HL-60 (cell line): ENCODE data around the gene LY6G6D.

Source experiments
- DNase-seq, 2 experiments: peaks; one replicate each; pipeline ENCODE4 v3.0.0-alpha.2; 2010 to 2020; ENCODE audit warnings: low read depth in 1 of 2, low spot score in 1 of 2
- H3K27ac ChIP-seq: fragments of 250-450 bp; sonication (Bioruptor Pico); replicated peaks from 2 replicates; pipeline ENCODE4 v1.5.1; 2020; ENCODE audit warnings: mild to moderate bottlenecking, moderate library complexity
- H3K27me3 ChIP-seq: fragments of 250-450 bp; sonication (Bioruptor Pico); 2 replicates; pipeline ENCODE4 v1.5.1; 2021; ENCODE audit warnings: mild to moderate bottlenecking, moderate library complexity; ENCODE audit not compliant: insufficient read depth, poor library complexity, severe bottlenecking
- H3K4me3 ChIP-seq: replicated peaks from 2 replicates; pipeline ENCODE4 v1.5.1; 2011; ENCODE audit warnings: mild to moderate bottlenecking, control low read depth, low read length; ENCODE audit not compliant: insufficient read depth
- CTCF ChIP-seq: IDR thresholded peaks from one replicate; pipeline ENCODE4 v1.5.1; 2011; ENCODE audit warnings: low read length, control low read depth, inconsistent platforms; ENCODE audit not compliant: insufficient read depth
- GABPA ChIP-seq: IDR thresholded peaks from 2 replicates; pipeline ENCODE4 v1.6.1; 2012; ENCODE audit warnings: low read depth
- POLR2AphosphoS5 ChIP-seq: IDR thresholded peaks from 2 replicates; pipeline ENCODE4 v1.6.1; 2012; ENCODE audit warnings: low read depth
- REST ChIP-seq: IDR thresholded peaks from 2 replicates; pipeline ENCODE4 v1.6.1; 2012; ENCODE audit warnings: low read depth; ENCODE audit not compliant: insufficient replicate concordance
- SPI1 ChIP-seq: IDR thresholded peaks from 2 replicates; pipeline ENCODE4 v1.6.1; 2012; ENCODE audit warnings: low read depth, mild to moderate bottlenecking, borderline replicate concordance
- long read RNA-seq: library from polyadenylated mRNA; unstranded; transcript quantifications from one replicate; pipeline ENCODE4 v2.0.0, GENCODE V29; 2020

Gene LY6G6D
- long read RNA-seq, result 0 reads

GRCh38 chr6:31715022-31715958, at the start of gene LY6G6D:
LY6G6D (plus strand) TSS chr6:31715348; CDS start chr6:31715356, 8 bp downstream.
- no peaks in the 10 kb centered on the region for H3K27me3 ChIP-seq
- DNase-seq, result no peak
- TF ChIP-seq POLR2AphosphoS5 (no peak), GABPA (no peak), REST (no peak)
- no peak within 1 kb of the TSS for H3K4me3 ChIP-seq
- no peak within 1 kb of the TSS for H3K27ac ChIP-seq

GRCh38 chr6:31665501-31666336, 49.4 kb upstream of the LY6G6D start, which contains the start of gene CSNK2B:
CSNK2B (plus strand) TSS chr6:31666080; CDS start chr6:31666832, 752 bp downstream.
- peak within 1 kb of the TSS; percentile 85 for H3K4me3 ChIP-seq
- peak; percentile 98 to 99 for DNase-seq
- TF ChIP-seq POLR2AphosphoS5, result peak; percentile 53
- TF ChIP-seq CTCF, result no peak
- TF ChIP-seq GABPA, result peak; percentile 89
- TF ChIP-seq SPI1, result no peak; the same call in none of the 2 replicates
- TF ChIP-seq REST, result peak; percentile 47
- H3K27ac ChIP-seq, result peak within 1 kb of the TSS; percentile 100
- H3K27me3 ChIP-seq, result no peaks in the 10 kb centered on the region

- no peak for DNase-seq
- TF ChIP-seq SPI1, result no peak
- no peak for TF ChIP-seq REST
- TF ChIP-seq POLR2AphosphoS5, result no peak
- no peak for TF ChIP-seq GABPA
- no peak for TF ChIP-seq CTCF
- H3K27me3 ChIP-seq, result no peaks in the 10 kb centered on the region
- H3K27ac ChIP-seq, result peak overlapping the region; percentile 100
- H3K4me3 ChIP-seq, result peak overlapping the region; percentile 85
These were observed 48.7 kb upstream of the LY6G6D start for GRCh38 chr6:31666337-31666965.
